Measurements from ENCODE around the gene ZNF831.

DNA sequence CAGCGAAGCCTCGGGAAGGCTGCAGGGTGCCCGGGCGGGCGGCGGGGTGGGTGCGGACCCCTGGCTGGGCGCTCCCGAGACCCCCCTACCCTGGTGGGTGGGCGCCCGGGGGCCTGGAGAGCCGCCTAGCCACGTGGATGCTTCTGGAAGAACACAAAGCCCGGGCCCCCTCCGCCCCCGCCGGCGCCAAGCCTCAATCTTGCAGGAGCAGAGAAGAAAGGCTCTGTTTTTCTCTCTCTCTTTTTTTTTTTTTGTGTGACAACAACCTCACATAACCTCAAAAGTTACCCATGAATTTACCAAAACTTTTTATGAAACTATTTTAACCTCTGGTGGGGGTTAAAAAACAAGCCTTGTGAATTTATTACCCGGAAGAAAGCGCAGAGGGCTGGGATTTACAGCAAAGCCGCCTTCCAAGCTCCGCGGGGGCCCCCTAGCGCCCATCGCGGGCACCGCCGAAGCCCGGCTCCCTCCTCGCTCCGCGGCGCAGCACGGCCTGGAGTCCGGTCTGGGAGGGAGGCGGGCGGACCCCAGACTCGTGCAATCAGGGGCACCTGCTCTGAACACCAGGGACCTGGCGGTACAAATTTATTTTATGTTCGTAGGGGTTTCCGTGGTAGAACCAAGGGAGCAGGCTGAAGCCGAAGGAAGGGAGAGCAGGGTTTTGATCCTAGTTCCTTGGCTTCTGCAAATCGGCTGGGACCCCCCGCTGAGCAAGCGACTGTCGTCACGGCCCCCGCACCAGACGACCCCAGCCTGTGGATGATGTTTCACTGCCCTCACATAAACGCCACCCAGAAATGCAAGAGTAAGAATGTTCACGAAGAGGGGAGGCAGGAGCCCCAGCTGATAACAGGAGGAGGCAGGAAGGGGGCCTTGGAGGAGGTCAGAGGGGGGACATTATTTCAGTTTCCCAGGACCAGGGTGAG is 58.9 kb downstream of the ZNF831 start:
- TF ChIP-seq, protein P1, sequence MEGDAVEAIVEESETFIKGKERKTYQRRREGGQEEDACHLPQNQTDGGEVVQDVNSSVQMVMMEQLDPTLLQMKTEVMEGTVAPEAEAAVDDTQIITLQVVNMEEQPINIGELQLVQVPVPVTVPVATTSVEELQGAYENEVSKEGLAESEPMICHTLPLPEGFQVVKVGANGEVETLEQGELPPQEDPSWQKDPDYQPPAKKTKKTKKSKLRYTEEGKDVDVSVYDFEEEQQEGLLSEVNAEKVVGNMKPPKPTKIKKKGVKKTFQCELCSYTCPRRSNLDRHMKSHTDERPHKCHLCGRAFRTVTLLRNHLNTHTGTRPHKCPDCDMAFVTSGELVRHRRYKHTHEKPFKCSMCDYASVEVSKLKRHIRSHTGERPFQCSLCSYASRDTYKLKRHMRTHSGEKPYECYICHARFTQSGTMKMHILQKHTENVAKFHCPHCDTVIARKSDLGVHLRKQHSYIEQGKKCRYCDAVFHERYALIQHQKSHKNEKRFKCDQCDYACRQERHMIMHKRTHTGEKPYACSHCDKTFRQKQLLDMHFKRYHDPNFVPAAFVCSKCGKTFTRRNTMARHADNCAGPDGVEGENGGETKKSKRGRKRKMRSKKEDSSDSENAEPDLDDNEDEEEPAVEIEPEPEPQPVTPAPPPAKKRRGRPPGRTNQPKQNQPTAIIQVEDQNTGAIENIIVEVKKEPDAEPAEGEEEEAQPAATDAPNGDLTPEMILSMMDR (IDR thresholded peaks at IDR 0.05) = peak; percentile 89 to 96 (median 93)
- TF ChIP-seq POLR2A (IDR thresholded peaks at IDR 0.05) (no peak), EP300 (IDR thresholded peaks at IDR 0.05) (no peak)

Measured in tibial nerve (tissue), 4 donors.